GM04504 (cell line): ENCODE results near the gene TM9SF4.

ENCODE experiments used
- DNase-seq: peaks from one replicate; pipeline ENCODE4 v3.0.0-alpha.2; 2012; ENCODE audit warnings: low read depth

TM9SF4 gene

DNA sequence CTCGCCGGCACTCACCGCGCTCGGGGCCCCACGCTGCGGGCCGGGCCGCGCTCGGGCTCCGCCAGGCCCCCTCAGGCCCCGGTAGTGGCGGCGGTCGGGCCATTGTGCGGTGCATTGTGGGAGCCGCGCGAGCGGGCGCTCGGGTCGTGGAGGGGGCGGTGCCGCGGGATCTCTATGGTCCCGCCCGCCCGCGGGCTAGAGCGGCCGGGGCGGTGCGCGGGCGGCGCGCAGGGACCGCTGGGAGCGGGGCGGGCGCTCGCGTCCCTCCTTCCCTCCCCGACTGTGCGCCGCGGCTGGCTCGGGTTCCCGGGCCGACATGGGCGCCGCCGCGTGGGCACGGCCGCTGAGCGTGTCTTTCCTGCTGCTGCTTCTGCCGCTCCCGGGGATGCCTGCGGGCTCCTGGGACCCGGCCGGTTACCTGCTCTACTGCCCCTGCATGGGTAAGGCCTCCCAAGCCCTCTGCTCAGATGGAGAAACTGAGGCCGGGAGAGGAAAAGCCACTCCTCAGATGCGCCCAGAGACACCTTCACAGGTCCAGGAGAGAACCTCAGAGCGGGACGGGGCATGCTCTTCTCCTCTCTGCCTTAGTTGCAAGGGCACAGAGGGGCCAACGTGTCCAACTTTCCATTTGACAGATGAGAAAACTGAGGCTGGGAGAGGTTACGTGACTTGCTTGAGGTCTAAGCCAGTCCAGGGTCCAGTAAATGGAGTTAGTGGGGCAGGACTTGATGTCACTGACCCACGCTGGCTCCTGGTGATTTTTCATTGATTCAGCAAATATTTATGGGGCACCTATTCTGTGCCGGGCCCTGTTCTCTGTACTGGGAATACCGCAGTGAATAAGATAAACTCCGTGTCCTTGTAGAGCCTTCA is 98.3 kb downstream of the TM9SF4 start, which contains the start of the genes PLAGL2 and POFUT1:
PLAGL2 (minus strand) TSS at position 118 of the 873 bp plus-strand sequence. CDS start 5,565 bp downstream, outside the sequence.
POFUT1 (plus strand) TSS at position 255 of the 873 bp plus-strand sequence; CDS start at position 317, 62 bp downstream.
- peak; percentile 78 for DNase-seq

DNA sequence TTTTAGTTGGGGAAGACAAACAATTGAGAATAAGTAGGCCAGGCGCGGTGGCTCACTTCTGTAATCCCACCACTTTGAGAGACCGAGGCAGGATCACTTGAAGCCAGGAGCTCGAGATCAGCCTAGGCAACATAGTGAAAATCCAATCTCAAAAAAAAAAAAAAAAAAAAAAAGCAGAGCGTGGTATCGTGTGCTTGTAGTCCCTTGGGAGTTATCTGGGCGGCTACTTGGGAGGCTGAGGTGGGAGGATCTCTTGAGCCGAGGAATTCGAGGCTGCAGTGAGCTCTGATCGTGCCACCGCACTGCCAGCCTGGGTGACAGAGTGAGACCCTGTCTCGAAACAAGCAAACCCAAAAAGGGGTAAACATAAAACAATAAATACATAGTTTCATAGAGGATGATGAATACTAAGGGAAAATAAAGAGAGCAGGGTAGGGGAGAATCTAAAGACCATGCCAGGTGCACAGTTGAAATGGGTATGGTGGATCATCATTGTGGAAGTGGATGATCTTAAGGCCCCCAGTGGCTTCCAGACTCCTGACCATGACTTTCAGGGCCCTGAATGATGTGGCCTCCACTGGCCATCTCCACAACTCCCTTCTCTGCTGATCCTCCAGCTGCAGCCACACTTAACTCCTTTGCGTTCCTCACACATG is 99.1 kb downstream of the TM9SF4 start:
- no peak for DNase-seq

DNA sequence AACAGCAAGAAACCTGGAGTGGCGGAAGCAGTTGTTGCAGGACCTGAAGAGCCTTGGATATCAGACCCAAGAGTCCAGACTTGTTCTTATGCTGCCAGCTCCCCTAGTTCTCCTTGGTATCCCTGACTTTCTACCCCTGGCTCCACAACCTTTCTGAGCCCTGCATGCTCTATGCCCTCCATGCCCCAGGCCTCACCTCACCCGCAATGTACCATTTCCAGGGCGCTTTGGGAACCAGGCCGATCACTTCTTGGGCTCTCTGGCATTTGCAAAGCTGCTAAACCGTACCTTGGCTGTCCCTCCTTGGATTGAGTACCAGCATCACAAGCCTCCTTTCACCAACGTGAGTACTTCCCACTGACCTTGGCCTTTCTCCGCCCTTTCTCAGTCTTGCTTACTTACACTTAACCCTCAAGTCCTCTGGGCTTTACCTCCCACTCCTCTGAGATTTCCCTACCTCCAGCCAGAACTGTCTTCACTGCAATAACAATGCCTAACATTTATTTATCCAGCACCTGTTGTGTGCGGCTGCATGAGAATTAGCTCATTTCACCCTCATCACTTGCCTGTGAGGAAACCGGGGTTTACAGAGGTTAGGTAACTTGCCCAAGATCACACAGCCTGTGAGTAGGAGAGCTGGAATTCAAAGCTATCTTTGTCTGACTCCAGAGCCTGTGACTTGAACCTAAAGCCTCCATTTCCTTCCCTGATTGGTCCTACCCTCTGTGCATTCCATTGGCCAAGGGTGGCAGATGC is 100.5 kb downstream of the TM9SF4 start:
- DNase-seq = no peak

DNA sequence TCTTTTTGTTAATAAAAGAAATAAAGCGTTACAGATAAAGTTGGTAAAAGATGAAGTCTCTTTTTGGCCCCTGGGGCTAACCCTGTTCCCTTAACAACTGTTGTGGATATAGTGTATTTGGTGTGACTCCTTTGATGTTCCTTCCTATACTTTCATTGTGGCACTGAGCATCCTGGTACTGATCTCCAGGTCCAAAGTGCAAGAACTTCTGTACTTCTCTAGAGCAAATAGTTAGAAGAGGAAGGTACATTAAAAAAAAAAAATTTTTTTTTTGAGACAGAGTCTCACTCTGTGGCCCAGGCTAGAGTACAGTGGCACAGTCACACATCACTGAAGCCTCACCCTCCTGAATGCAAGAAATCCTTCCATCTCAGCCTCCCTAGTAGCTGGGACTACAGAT is 104.4 kb downstream of the TM9SF4 start:
- no peak for DNase-seq

DNA sequence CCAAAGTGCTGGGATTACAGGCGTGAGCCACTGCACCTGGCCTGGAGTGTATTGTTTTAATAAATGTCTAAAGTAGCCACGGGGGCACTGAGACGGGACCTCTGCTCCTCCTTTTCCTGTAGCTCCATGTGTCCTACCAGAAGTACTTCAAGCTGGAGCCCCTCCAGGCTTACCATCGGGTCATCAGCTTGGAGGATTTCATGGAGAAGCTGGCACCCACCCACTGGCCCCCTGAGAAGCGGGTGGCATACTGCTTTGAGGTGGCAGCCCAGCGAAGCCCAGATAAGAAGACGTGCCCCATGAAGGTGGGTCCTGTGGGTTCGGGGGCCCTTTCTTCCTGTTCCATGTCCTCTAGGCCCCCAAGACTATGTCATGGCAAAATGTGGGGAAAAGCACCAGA is 105.6 kb downstream of the TM9SF4 start:
- no peak for DNase-seq

DNA sequence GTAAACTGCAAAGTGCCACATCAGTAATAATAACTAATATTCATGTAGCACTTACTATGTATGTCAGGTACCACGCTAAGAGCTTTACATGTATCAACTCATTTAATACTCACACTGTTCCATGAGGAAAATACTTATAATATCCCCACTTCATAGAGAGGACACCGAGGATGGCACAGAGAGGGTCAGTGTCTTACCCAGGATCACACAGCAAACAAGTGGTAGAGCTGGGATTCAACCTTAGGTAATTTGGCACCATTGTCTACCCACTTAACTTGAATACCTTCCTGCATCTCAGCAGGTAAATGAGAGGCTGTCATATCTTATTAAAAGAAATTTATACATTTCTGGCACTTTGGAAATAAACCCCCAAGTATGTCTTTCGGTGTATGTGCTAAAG is 106.2 kb downstream of the TM9SF4 start:
- DNase-seq = no peak

DNA sequence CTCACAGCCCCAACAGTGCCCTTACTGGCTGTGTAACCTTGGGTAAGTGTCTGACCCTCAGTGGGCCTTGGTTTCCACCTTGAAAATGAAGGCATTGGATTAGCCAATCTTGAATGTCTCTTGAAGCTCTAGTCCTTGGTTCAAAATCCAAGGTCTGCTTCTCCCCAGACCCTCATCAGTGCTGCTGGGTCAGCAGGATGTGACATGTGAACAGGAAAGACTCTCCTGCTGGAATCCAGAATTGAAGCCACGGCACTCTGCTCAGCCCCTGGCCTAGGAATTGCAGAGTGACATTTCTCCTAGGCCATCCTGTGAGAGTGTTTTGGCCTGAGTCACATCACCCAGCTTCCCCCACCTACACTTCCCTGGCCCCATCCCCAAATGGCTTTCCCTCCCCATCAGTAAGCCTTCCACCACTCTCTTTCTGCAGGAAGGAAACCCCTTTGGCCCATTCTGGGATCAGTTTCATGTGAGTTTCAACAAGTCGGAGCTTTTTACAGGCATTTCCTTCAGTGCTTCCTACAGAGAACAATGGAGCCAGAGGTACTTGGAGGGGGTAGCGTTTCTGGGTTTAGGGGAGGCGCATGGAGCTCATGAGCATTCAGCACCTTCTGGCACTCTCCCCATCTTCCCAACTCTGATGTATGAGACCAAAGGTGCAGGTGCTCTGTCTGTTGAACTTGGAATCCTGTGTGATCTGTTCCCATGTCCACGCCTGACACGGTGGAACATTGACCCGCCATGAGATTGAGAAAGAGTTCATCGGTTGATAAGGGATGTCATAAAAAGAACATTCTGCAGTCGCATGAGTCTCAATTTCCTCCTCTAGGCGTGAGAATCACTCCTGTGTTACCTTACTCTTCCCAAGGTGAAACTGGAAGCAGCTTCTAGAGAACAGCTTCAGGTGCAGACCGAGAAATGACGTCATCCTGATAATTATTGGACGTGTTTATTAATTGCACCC is 106.9 kb downstream of the TM9SF4 start:
- no peak for DNase-seq
